Neural progenitor cell (in vitro differentiated cells): ENCODE measurements around the gene VAT1. TPM values are rescaled to one million over a fixed set of nuclear protein-coding genes. Genes with fewer than 3 reads are reported as not detected.
A peak's percentile ranks its signal among the peaks of the same experiment; 100 is the strongest.

Experiments
- DNase-seq: peaks from one replicate; pipeline ENCODE4 v3.0.0-alpha.2; 2016; ENCODE audit warnings: low spot score
- H2AFZ ChIP-seq: fragments of 200-600 bp; sonication (generic); replicated peaks from 2 replicates; pipeline ENCODE4 v1.6.1; 2016; ENCODE audit warnings: antibody characterized with exemption
- H3F3A ChIP-seq: fragments of 200-600 bp; sonication (generic); 2 replicates; pipeline ENCODE4 v1.6.1; 2016; ENCODE audit warnings: antibody characterized with exemption, low read depth
- H3K27ac ChIP-seq: fragments of 200-600 bp; sonication (generic); 2 replicates; pipeline ENCODE4 v1.5.1; 2016; ENCODE audit warnings: mild to moderate bottlenecking
- H3K27me3 ChIP-seq: fragments of 200-600 bp; sonication (generic); 2 replicates; pipeline ENCODE4 v1.6.1; 2016; ENCODE audit warnings: mild to moderate bottlenecking, moderate library complexity
- H3K36me3 ChIP-seq: fragments of 200-600 bp; sonication (generic); 2 replicates; pipeline ENCODE4 v1.5.1; 2016
- H3K4me1 ChIP-seq: fragments of 200-600 bp; sonication (generic); 2 replicates; pipeline ENCODE4 v1.6.1; 2016; ENCODE audit warnings: mixed run types
- H3K4me2 ChIP-seq: fragments of 200-600 bp; sonication (generic); 2 replicates; pipeline ENCODE4 v1.6.1; 2016
- H3K4me3 ChIP-seq: fragments of 200-600 bp; sonication (generic); 2 replicates; pipeline ENCODE4 v1.5.1; 2016
- H3K79me2 ChIP-seq: fragments of 200-600 bp; sonication (generic); 2 replicates; pipeline ENCODE4 v1.6.1; 2016; ENCODE audit warnings: low read depth
- H3K9ac ChIP-seq: fragments of 200-600 bp; sonication (generic); 2 replicates; pipeline ENCODE4 v1.6.1; 2016
- H3K9me3 ChIP-seq: fragments of 200-600 bp; sonication (generic); 2 replicates; pipeline ENCODE4 v1.5.1; 2016; ENCODE audit warnings: low read depth
- H4K20me1 ChIP-seq: fragments of 200-600 bp; sonication (generic); 2 replicates; pipeline ENCODE4 v1.6.1; 2016; ENCODE audit warnings: low read depth
- H3K27ac Mint-ChIP-seq: 3 replicates; pipeline ENCODE4 v1.8.0; 2021; ENCODE audit warnings: mixed read lengths
- H3K27me3 Mint-ChIP-seq: 2 replicates; pipeline ENCODE4 v1.8.0; 2022; ENCODE audit warnings: low read depth, mild to moderate bottlenecking, inconsistent platforms, moderate library complexity, mixed read lengths; ENCODE audit not compliant: insufficient read depth
- H3K36me3 Mint-ChIP-seq: 3 replicates; pipeline ENCODE4 v1.8.0; 2021; ENCODE audit warnings: mixed read lengths
- H3K4me1 Mint-ChIP-seq: 3 replicates; pipeline ENCODE4 v1.8.0; 2021; ENCODE audit warnings: mixed read lengths
- H3K4me3 Mint-ChIP-seq: 3 replicates; pipeline ENCODE4 v1.8.0; 2021; ENCODE audit warnings: mild to moderate bottlenecking, moderate library complexity, mixed read lengths
- H3K9me3 Mint-ChIP-seq: 3 replicates; pipeline ENCODE4 v1.8.0; 2020; ENCODE audit warnings: mixed read lengths
- CTCF ChIP-seq: fragments of 200-600 bp; sonication (generic); IDR thresholded peaks from 2 replicates; pipeline ENCODE4 v1.5.1; 2017; ENCODE audit warnings: antibody characterized with exemption, mild to moderate bottlenecking
- EZH2 ChIP-seq: fragments of 200-600 bp; sonication (generic); IDR thresholded peaks from 2 replicates; pipeline ENCODE4 v1.6.1; 2017; ENCODE audit warnings: antibody characterized with exemption, mild to moderate bottlenecking, moderate library complexity
- EZH2phosphoT487 ChIP-seq: fragments of 200-600 bp; sonication (generic); IDR thresholded peaks from 2 replicates; pipeline ENCODE4 v1.6.1; 2017; ENCODE audit warnings: antibody characterized with exemption
- total RNA-seq: library from RNA; depleted of rRNA; stranded (reverse); fragments of >200 nt; gene quantifications from 2 replicates; pipeline ENCODE4 v1.2.3, GENCODE V29; 2015; ENCODE audit warnings: low replicate concordance

The VAT1 gene
- total RNA-seq, 1 donor from 2014 or later = 94.7 TPM

- H3K4me3 ChIP-seq = no peak overlapping the region
- H3K27ac ChIP-seq = no peak overlapping the region
- Mint-ChIP-seq H3K27me3 (no peaks in the 10 kb centered on the region), H3K4me1 (no peaks in the 10 kb centered on the region), H3K9me3 (no peaks in the 10 kb centered on the region), H3K27ac (no peak overlapping the region), H3K4me3 (no peak overlapping the region), H3K36me3 (peaks cover 38% of the 10 kb centered on the region)
- no peak for DNase-seq
- no peaks in the 10 kb centered on the region for H3K9me3 ChIP-seq
- H3K27me3 ChIP-seq = no peaks in the 10 kb centered on the region
- H3K4me1 ChIP-seq = no peaks in the 10 kb centered on the region
- peaks cover 6% of the 10 kb centered on the region for H3F3A ChIP-seq
- H3K4me2 ChIP-seq = no peak overlapping the region
- no peaks in the 10 kb centered on the region for H4K20me1 ChIP-seq
- H2AFZ ChIP-seq = no peak overlapping the region
- H3K36me3 ChIP-seq = no peaks in the 10 kb centered on the region
- peaks cover 15% of the 10 kb centered on the region for H3K79me2 ChIP-seq
- TF ChIP-seq CTCF = no peak
- TF ChIP-seq EZH2 = no peak
- no peak for TF ChIP-seq EZH2phosphoT487
- no peak overlapping the region for H3K9ac ChIP-seq
Observed at GRCh38 chr17:42989141-42989540, 33.0 kb downstream of the VAT1 start.

GRCh38 chr17:42985225-42985624 is 37.0 kb downstream of the VAT1 start:
- Histone ChIP-seq H2AFZ (no peak overlapping the region), H3K27ac (no peak overlapping the region), H3K4me2 (no peak overlapping the region), H3F3A (peaks cover 9% of the 10 kb centered on the region), H3K79me2 (peaks cover 43% of the 10 kb centered on the region), H3K27me3 (no peaks in the 10 kb centered on the region), H3K9me3 (no peaks in the 10 kb centered on the region), H4K20me1 (peaks cover 18% of the 10 kb centered on the region), H3K4me3 (no peak overlapping the region), H3K36me3 (no peaks in the 10 kb centered on the region), H3K9ac (no peak overlapping the region), H3K4me1 (peaks cover 5% of the 10 kb centered on the region)
- Mint-ChIP-seq H3K9me3 (no peaks in the 10 kb centered on the region), H3K4me3 (no peak overlapping the region), H3K36me3 (peaks cover 32% of the 10 kb centered on the region), H3K4me1 (peaks cover 14% of the 10 kb centered on the region), H3K27me3 (peaks cover 4% of the 10 kb centered on the region), H3K27ac (no peak overlapping the region)
- TF ChIP-seq CTCF (no peak), EZH2phosphoT487 (no peak), EZH2 (no peak)
- no peak for DNase-seq

GRCh38 chr17:42982266-42982665 is 39.9 kb downstream of the VAT1 start:
- Histone ChIP-seq H2AFZ (no peak overlapping the region), H4K20me1 (peaks cover 18% of the 10 kb centered on the region), H3K9me3 (no peaks in the 10 kb centered on the region), H3K36me3 (no peaks in the 10 kb centered on the region), H3K4me1 (peaks cover 11% of the 10 kb centered on the region), H3K27ac (no peak overlapping the region), H3K4me2 (peak overlapping the region; percentile 93), H3K9ac (no peak overlapping the region), H3F3A (peaks cover 19% of the 10 kb centered on the region), H3K27me3 (no peaks in the 10 kb centered on the region), H3K79me2 (peaks cover 43% of the 10 kb centered on the region), H3K4me3 (no peak overlapping the region)
- H3K4me3 Mint-ChIP-seq = peak overlapping the region; percentile 99
- TF ChIP-seq CTCF (no peak), EZH2 (no peak), EZH2phosphoT487 (no peak)
- H3K27me3 Mint-ChIP-seq = peaks cover 9% of the 10 kb centered on the region
- peaks cover 18% of the 10 kb centered on the region for H3K36me3 Mint-ChIP-seq
- DNase-seq = no peak
- H3K27ac Mint-ChIP-seq = no peak overlapping the region
- H3K4me1 Mint-ChIP-seq = peaks cover 23% of the 10 kb centered on the region
- no peaks in the 10 kb centered on the region for H3K9me3 Mint-ChIP-seq
